Inflammatory macrophage (primary cell): ENCODE data around the gene CSF1.
"Not testable (repeated sequence)": the region's sequence is repeated elsewhere in the genome, so short reads cannot be mapped to it uniquely, and the experiment has no call there.

Experiments
- DNase-seq, 2 donors: peaks; one replicate each; pipeline ENCODE4 v3.0.0-alpha.2; 2020 to 2022
- total RNA-seq, 18 experiments: gene quantifications; one replicate each; lab custom pipeline; 2026; ENCODE audit warnings: mixed read lengths in 6 of 18, inconsistent platforms in 2 of 18; lab: John Stamatoyannopoulos, UW

The CSF1 gene, protein sequence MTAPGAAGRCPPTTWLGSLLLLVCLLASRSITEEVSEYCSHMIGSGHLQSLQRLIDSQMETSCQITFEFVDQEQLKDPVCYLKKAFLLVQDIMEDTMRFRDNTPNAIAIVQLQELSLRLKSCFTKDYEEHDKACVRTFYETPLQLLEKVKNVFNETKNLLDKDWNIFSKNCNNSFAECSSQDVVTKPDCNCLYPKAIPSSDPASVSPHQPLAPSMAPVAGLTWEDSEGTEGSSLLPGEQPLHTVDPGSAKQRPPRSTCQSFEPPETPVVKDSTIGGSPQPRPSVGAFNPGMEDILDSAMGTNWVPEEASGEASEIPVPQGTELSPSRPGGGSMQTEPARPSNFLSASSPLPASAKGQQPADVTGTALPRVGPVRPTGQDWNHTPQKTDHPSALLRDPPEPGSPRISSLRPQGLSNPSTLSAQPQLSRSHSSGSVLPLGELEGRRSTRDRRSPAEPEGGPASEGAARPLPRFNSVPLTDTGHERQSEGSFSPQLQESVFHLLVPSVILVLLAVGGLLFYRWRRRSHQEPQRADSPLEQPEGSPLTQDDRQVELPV
- 355 to 3,953 (median 1,173) reads per million in 18 experiments for total RNA-seq

DNA sequence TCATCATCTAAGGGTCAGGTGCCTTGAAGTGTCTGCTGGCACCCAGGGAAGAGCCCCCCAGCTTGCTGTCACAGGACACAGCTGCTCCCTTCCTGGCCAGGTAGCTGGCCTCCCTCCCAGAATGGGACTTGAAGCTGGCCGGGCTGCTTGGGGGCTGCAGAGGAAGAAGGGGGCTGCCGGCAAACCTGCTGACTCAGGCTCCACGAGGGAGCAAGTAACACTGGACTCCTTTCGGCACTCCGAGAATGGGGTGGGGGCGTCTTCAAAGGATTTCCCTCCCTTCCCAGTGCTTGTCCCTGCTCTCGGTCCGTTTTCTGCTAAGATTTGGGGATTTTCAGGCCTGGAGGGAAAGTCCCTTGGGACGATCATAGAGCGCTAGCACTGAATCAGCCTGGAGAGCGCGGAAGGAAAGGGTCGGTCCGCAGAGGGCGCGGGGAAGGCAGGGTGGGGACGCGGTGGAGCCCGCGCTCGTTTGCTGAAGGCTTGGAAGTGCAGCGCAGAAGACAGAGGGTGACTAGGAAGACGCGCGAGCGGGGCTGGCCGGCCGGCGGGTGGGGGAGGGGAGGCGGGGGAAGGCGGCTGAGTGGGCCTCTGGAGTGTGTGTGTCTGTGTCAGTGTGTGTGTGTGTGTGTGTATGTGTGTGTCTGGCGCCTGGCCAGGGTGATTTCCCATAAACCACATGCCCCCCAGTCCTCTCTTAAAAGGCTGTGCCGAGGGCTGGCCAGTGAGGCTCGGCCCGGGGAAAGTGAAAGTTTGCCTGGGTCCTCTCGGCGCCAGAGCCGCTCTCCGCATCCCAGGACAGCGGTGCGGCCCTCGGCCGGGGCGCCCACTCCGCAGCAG, at the start of gene CSF1:
Gene CSF1, plus strand, starts transcription at position 727 of the 840 bp plus-strand sequence. CDS start 175 bp downstream, outside the sequence.
- peak; percentile 77 to 95 for DNase-seq

DNA sequence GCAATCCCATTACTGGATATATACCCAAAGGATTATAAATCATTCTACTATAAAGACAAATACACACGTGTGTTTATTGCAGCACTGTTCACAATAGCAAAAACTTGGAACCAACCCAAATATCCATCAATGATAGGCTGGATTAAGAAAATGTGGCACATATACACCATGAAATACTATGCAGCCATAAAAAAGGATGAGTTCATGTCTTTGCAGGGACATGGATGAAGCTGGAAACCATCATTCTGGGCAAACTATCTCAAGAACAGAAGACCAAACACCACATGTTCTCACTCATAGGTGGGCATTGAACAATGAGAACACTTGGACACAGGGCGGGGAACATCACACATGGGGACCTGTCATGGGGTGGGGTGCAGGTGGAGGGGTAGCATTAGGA, 49.0 kb upstream of the CSF1 start:
- DNase-seq = not testable (repeated sequence)

- DNase-seq = peak; percentile 26 to 62
These were observed 47.0 kb upstream of the CSF1 start for GRCh38 chr1:109863667-109864046.

GRCh38 chr1:109864047-109864822, 46.4 kb upstream of the CSF1 start:
- DNase-seq = peak; percentile 32 to 50

DNA sequence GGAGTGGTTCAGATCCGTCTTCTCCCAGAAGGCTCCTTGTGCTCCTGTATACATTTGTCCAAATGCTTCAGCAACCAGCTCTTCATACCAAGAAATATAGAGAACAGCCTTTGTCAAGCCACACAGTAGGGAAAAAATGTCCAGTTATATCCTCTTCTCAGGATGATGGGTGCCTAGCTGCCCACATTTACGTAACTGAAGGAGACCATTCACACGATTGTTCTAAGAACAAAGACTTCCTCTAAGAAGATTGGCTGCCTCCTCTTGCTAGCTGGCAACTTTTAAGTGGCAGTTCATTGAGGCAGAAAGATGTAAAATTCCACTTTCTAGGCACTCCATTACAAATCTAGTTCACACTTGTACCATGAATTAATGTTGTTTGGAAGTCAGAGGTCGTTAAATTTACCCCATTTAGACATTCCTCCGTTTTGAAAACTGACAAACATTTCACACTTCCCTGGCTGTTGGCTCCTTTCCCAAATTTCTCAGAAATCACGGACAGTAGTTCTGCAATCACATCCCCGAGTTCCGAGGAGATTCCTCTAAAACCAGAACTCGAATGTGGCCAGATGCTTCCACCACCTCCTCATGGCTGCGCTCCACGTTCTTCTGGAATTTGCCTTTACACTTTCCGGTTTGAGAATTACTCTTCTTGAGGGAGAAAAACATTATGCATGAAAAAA, 45.6 kb upstream of the CSF1 start:
- DNase-seq = no peak

GRCh38 chr1:109866071-109866470, 44.6 kb upstream of the CSF1 start:
- DNase-seq = no peak

GRCh38 chr1:109873278-109874175, 37.1 kb upstream of the CSF1 start:
- no peak for DNase-seq

DNA sequence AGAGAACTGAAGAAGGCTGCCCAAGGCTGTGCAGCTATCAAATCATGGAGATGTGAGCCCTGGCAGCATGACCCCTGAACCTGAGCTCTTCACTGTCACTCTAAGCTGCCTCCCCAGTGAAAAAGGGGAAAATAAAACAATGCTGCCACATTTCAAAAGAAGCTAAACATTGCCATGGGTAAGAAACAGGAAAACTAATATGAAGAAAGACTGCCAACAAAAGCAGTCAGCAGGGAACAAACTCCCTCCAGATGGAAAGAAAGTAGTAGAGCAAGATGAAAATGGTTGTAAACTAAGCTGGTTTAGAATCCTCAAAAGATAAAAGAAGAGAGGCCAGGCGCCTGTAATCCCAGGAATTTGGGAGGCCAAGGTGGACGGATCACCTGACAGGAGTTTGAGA, 36.2 kb upstream of the CSF1 start:
- DNase-seq = no peak

DNA sequence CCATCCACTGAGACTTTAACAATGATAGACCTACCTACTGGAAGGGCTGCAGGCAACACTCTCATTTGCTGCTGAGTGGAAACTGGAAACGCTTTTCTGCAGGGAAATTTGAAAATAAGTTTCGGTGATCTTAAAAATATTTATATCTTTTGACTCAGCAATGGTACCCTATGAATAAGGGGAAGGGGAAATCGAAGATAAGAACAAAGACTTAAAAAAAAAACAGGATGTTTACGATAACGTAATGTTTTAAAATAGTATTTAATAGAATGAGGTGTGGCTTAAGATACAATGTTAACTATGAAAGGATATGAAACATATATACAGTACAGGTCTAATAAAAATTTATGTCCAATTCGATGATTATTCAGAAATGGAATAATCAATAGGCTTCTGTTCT, 34.8 kb upstream of the CSF1 start:
- DNase-seq = no peak

- DNase-seq = no peak
These were observed 33.9 kb upstream of the CSF1 start for GRCh38 chr1:109876617-109877316.

- no peak for DNase-seq
These were observed 33.3 kb upstream of the CSF1 start for GRCh38 chr1:109877317-109877771.

DNA sequence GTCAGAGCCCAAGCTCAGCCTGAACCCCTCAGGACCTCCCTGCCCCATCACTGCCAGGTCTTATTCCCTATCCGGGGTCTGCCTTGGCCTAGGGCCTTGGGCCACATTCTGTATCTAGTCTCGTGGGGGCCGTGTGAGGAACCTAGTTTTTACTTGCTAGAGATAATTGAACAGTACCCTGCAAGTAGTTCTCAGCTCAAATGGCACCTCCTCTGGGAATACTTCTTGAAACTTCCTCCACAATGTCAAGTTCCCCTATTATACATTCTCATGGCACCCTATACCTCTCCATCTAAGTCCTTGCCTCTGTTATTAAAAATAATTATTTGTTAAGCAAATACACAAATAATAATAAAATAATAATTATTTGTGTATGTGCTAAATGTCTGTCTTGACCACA, 32.9 kb upstream of the CSF1 start:
- no peak for DNase-seq

DNA sequence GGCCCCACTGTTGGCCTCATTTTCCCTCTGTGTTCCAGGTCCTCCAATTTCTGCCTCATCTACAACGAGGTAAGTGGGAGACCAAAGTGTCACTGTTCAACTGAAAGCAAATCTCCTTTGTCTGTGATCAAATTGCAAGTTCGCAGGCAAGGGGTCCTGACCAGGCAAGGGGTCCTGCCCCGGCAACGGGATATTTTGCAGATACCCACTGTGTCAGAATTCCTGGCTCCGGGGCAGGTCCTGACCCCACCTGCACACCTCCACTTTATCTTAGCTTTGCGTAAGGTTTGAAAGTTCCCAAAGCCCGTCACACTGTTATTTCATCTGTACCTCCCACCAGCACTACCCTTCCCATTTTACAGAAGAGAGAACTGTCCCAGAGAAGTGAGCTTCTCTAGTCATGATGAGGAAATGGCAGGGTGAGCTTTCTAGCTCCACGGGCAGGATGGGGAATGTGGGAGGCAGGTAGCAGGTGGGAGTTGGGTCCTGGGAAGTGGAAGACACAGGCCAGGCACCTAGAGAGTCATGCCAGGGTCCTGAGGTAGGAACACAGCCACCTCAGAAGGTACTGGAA, 32.0 kb upstream of the CSF1 start:
- DNase-seq = peak in 1 of 2 donors; percentile 49

DNA sequence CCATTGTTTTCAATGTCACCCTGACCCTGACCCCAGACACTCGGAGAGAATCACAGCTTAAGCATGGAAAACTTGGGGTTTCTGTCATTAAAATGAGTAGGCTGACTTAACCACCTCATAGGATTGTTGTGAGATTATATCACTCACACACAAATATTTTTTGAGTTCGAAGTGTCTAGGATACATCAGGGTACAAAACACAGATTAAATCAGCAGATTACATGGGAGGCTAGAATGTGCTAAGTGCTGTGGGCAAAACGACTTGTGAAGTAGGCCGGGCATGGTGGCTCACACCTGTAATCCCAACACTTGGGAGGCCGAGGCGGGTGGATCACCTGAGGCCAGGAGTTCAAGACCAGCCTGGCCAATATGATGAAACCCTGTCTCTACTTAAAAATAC, 31.3 kb upstream of the CSF1 start:
- DNase-seq = not testable (repeated sequence)

DNA sequence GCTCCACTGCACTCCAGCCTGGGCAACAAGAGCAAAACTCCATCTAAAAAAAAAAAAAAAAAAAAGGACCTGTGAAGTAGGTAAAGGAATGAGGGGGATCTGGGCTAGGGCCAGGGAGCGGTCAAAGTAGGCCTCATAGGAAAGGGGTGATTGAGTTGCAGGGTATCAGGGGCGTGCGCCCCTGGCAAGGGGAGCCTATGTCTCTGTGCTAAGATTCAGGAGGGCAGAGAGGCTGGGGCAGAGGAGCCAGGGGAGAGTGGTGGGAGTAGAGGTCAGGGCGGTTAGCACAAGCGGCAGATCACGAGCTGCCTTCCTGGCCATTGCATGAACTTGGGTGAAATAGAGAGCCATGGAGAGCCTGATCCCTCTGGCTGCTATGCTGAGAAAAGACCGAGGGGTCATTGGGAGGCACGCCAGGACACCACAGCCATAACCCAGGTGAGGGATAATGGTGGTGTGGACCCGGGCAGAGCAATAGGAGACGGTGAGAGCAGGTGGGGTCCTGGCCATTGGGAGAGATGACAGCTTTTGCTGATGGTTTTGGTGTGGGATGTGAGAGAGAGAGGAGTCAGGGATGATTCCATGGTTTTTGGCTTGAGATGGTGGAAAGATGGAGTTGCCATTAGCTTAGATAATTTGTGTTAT, 30.6 kb upstream of the CSF1 start:
- no peak for DNase-seq

- peak; percentile 32 to 81 for DNase-seq
These were observed 29.4 kb upstream of the CSF1 start for GRCh38 chr1:109880971-109881894.

- no peak for DNase-seq
These were observed 28.8 kb upstream of the CSF1 start for GRCh38 chr1:109881906-109882287.
